Hematopoietic multipotent progenitor cell treated with erythropoietin and hydrocortisone succinate and interleukin-3 and kit ligand, for 17 days (in vitro differentiated cells): ENCODE results near the gene HSD17B11.
"Not testable (repeated sequence)": the region's sequence is repeated elsewhere in the genome, so short reads cannot be mapped to it uniquely, and the experiment has no call there.

Source experiments
- DNase-seq: peaks from one replicate; pipeline ENCODE4 v3.0.0-alpha.2; 2015; ENCODE audit warnings: low spot score

HSD17B11 gene

GRCh38 chr4:87305562-87305961, 85.4 kb downstream of the HSD17B11 start:
- DNase-seq: no peak

GRCh38 chr4:87304745-87305432, 86.1 kb downstream of the HSD17B11 start:
- DNase-seq: no peak

GRCh38 chr4:87299898-87300297, 91.1 kb downstream of the HSD17B11 start:
- no peak for DNase-seq

GRCh38 chr4:87298362-87298761, 92.6 kb downstream of the HSD17B11 start:
- no peak for DNase-seq

GRCh38 chr4:87294911-87295310, 96.1 kb downstream of the HSD17B11 start:
- not testable (repeated sequence) for DNase-seq

- DNase-seq: not testable (repeated sequence)
These were observed 97.1 kb downstream of the HSD17B11 start for GRCh38 chr4:87293889-87294288.

- no peak for DNase-seq
These were observed 104.0 kb downstream of the HSD17B11 start for GRCh38 chr4:87286970-87287369.
